ENCODE data around the gene RAB10.
A peak's percentile ranks its signal among the peaks of the same experiment; 100 is the strongest.
"Not testable (repeated sequence)": the region's sequence is repeated elsewhere in the genome, so short reads cannot be mapped to it uniquely, and the experiment has no call there.

Gene RAB10

GRCh38 chr2:26164641-26165211 is 130.8 kb downstream of the RAB10 start:
- no peak for DNase-seq

GRCh38 chr2:26165403-26165802 is 131.5 kb downstream of the RAB10 start:
- DNase-seq = no peak

- DNase-seq = not testable (repeated sequence)
Measured at GRCh38 chr2:26166541-26166940, 132.7 kb downstream of the RAB10 start.

DNA sequence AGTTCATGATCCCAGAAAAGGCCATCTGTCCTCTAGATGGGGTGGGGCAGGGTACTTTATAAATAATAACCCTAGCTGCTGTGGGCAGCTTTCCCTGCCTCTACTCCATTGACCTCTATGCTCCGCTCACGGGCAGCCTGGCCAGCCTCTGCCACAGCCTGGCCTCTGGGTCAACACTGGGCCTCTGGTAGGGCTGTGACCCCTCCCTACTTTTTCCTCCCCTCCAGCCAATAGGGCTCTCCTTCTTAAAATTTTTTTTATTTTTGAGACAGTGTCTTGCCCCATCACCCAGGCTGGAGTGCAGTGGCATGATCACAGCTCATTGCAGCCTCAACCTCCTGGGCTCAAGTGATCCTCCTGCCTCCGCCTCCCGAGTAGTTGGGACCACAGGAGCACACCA is 134.9 kb downstream of the RAB10 start:
- no peak for DNase-seq

GRCh38 chr2:26169226-26169625 is 135.3 kb downstream of the RAB10 start:
- no peak for DNase-seq

DNA sequence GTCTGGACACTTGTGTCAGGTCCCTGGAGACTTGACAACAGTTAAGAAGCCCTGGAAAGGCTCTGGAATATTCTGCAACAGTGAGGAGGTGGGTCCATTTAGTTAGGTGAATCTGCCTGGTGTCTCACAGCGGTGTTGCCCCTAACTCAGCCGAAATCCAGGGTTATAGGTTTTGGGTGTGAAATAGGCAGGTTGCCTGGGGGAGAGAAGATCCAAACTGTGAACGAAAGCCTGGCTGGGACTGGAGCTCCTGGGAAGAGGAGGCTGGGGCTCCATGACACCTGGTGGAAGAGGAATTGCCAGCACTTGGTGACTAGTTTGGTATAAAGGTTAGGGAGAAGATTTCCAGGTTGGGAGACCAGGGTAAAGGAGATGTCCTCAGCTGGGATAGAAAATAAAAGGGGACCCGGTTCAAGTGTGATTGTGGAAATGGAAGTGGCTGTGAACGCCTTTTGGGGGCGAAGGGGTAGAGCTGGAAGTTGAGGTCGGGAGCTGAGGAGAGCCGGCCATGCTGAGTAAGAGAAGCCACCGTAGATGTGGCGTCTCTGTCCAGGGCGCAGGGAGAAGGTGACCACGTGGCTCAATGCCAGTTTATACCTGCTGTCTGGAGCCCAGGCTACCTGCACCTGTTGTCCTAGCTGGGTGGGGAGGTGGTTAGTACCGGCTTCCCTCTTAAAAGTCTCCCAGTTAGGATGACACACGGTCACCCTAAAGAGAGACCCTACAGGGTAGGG is 136.0 kb downstream of the RAB10 start:
- DNase-seq = no peak

DNA sequence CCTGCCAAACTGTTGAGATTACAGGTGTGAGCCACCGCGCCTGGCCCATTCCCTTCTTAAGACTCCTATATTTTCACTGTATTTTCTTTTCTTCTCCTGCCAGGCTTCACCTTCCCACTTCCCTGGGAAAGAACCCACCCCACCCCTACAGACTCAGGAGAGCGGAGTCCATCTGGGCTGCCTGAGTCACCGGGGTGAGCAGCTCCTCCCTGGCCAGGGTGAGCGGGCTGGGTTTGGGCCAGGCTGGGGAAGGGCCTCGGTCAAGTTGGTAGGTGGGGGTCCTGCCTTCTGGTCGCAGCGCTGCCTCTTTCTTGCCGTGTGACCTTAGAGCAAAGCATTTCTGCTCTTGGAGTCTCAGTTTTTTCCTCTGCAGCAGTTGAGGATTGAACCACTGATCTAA is 136.9 kb downstream of the RAB10 start:
- no peak for DNase-seq

- peak; percentile 22 for DNase-seq
Measured at GRCh38 chr2:26172189-26172870, 138.4 kb downstream of the RAB10 start.

DNA sequence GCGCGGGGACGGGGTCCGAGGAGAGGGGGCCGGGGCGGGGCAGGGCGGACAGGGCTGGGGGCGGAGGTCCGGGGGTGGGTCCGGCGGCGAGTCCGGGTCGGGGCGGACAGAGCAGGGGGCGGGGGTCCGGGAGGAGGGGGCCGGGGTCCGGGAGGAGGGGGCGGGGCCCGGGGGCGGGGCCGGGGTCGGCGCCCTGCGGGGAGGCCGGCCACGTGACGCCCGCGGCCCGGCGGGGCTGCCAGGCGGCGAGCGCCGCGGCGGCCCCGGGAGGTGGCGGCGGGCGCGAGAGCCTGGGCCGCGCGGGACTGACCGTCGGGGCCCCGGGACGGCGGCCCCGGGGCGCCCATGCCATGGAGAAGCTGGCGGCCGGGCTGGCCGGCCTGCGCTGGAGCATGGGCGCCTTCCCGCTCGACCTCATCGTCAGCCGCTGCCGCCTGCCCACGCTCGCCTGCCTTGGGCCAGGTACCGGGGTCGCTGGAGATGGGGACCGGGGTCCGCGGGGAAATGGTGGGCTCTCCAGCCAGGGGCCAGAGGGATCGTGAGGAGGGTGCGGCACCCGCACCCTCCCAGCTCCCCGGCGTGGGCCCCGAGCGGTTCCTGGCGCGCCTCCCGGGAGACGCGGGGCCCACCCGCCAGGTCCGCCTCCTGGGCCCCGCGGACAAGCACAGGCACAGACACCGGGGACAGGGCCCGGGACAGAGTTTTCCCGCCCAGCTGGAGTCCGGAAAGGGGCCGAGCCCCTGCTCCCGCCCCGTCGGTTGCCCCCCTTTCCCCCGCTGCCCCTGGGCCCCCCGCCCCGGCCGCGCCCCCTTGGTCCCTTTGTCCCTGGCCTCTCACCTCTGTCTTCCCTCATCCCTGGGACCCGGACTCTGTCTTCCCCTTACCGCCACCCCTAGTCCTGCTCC is 139.2 kb downstream of the RAB10 start, which contains the start of gene GAREM2:
Gene GAREM2, plus strand, starts transcription at position 218 of the 905 bp plus-strand sequence. Its CDS starts 133 bp downstream, at position 351.
- peak; percentile 43 for DNase-seq

DNA sequence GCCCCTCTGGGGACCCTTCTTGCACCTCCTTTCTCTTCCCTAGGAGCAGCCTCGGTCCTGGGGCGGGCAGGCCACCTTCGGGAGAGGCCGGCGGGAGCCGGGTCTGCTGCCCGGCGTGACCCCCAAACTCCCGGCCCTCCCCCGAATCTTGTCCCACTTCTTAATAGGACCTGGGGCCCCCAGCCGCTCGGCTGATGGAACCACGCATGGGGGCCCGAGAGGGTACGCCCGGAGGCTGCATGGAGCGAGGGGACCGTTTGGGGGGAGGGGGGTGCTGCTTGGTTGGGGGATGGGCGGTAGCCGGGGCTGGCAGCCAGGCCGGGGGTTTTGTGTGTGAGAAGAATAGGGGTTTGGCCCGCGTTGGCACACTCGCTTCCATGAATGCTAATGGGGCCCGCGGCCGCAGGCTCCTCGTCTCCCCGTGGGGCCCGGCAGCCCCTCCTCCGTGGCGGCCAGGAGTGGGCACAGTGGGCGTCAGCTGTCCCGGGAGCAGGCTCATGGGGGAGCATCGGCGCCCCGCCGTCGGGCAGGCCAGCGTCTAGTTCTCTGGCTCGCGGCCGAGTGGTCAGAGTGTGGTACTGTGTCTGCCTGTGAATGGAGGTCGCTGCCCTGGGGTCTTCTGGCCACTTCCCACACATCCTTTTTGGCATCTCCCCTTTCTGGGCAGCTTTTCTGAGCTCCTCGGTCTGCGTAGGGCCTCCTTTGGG is 140.0 kb downstream of the RAB10 start:
- no peak for DNase-seq

DNA sequence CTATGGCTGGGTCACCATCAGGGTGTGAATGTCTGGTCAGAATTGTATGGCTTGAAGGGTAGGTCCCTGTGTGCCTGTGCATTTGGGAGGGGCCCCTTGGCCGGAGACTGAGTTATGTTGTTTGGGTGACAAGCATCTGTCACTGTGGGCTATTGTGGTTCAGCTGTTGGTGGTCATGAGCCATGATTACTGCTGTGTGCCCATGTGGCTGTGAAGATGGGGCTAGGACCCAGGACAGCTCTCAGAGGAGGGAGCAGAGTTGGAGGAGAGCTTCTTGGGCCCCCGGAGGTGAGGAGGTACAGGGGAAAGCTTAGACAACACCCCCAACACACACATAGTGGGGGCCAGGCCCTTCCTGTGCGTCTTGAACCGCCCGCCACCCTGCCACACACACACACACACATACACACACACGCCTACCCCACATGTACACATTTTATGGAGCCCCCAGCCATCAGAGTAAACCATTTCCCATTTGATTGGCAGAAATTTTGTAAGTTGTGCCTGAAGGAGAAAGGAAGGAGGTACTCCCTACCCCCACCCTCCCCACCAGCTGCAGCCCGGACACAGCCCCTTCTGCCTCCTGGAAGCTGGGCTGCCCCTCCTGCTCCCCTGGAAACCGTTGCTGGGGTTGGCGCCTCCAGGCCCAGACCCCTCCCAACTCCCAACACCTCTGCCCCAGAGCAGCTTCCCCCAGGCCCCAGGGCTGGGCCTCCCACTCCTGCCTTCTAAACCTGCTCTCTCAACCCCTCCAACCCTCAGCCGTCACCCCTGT is 141.0 kb downstream of the RAB10 start:
- DNase-seq = no peak

DNA sequence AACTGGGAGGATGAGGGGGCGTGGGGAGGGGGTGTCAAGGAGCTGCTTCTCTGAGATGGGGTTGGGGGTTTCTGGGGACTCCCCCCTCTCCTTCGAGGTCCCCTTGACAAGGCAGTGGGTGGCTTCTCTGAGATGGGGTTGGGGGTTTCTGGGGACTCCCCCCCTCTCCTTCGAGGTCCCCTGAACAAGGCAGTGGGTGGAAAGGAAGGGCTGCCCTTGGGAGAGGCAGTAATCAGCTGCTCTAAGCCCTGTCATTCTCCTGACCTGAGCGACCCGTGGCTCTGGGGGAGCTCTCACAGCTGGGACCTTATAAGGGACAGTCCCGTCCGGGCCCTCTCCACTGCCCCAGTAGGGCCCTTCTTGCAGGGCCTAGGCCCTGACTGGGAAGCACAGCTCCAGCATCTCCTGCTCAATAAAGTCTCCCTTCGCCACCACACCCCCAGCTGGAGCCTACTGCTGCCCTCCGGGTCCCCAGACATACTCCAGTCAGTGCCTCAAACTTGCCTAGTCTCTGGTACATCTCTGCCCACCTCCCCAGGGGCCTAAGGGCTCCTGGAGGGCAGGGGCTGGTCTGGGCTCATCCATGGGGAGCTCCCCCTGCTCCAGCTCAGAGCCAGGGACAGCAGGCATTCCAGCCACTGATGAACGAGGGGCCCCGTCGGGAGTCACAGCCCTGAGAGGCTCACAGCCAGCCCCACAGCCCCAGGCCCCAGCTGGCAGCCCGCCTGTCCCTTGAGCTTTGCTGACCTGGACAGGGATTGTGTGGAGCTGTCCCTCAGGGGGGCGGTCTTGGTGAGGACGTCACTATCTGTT is 141.8 kb downstream of the RAB10 start:
- no peak for DNase-seq

GRCh38 chr2:26176279-26176615 is 142.4 kb downstream of the RAB10 start:
- DNase-seq = no peak

DNA sequence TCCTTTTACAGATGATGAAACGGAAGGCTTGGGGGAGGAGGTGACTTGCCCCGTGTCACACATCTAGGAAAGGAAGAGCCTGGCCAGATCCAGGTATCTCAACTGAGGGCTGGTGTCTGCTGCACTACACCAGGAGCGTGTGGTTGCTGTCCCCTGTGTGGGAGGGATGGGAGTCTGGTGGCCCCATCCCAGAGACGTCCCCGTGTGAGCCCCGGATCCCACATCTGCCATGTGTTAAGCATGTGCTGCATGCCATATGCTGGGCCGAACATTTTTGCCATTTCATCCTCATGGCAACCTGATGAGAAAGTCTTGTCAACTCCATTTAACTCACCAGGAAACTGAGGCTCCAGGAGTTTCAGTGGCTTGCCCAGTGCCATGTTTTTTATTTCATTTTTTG is 143.2 kb downstream of the RAB10 start:
- DNase-seq = no peak

GRCh38 chr2:26178246-26178645 is 144.4 kb downstream of the RAB10 start:
- DNase-seq = no peak

- peak; percentile 37 for DNase-seq
Measured at GRCh38 chr2:26178746-26179436, 145.0 kb downstream of the RAB10 start.

DNA sequence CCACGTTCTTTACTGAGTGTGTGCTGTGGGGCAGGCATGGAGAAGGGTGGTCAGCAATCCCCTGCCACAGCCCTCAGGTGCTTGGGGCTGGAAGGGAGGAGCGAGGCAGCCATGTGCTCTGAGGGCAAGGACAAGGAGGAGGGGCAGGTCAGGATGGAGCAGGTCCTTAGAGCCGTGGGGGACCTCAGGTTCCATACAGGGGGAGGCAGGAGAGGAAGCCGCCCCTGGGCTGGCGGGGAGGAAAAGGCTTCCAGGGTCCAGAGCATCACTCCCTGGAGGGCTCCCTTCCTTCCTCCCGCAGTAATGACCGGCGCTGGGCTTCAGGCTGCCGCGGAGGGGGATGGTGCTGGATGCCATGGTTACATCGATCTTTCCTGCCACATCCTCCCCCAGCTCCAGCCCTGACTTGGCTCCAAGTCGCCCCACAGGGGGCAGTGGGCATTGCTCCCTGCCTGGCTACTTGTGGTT is 145.6 kb downstream of the RAB10 start:
- no peak for DNase-seq

- no peak for DNase-seq
Measured at GRCh38 chr2:26182441-26182840, 148.6 kb downstream of the RAB10 start.

GRCh38 chr2:26182887-26183630 is 149.2 kb downstream of the RAB10 start:
- DNase-seq = no peak
